HepG2 (cell line): ENCODE results near the gene MRM3. TPM values are rescaled to one million over a fixed set of nuclear protein-coding genes. Genes with fewer than 3 reads are reported as not detected.

Source experiments
- ATAC-seq: fragments of 200-7000 bp; cut with Tn5 transposase; 3 replicates; pipeline ENCODE4 v1.9.1; 2020; ENCODE audit warnings: mild to moderate bottlenecking, moderate library complexity
- BruUV-seq: library from RNA; stranded (reverse); fragments of 400-500 nt; replicated peaks from 2 replicates; lab custom pipeline; 2021; lab: Mats Ljungman, UMichigan
- CTCF ChIA-PET: fragments of 300-600 bp; formaldehyde crosslinking; extraction: SDS; loops from one replicate; lab custom pipeline; 2021; ENCODE audit warnings: low total read pairs, inconsistent platforms, low intra/inter-chr PET ratio; lab: Yijun Ruan, JAX
- POLR2A ChIA-PET: fragments of 350-600 bp; sonication (Branson Sonifier 250); formaldehyde crosslinking; loops from one replicate; lab custom pipeline; 2020; ENCODE audit warnings: antibody characterized with exemption, inconsistent platforms; lab: Yijun Ruan, JAX
- DNase-seq: peaks from one replicate; pipeline ENCODE4 v3.0.0-alpha.2; 2015; ENCODE audit warnings: low spot score
- FAIRE-seq: peaks from 3 replicates; lab custom pipeline; 2011; peaks lifted over from hg19 to GRCh38; lab: Jason Lieb, UNC
- H2AFZ ChIP-seq: one replicate; pipeline ENCODE4 v1.6.1; 2011; ENCODE audit warnings: low read length, inconsistent platforms
- H3K27ac ChIP-seq: fragments of 300-600 bp; 3 replicates; pipeline ENCODE4 v1.8.0; 2011; ENCODE audit warnings: mixed run types, mild to moderate bottlenecking, mixed read lengths, low read length, inconsistent platforms; ENCODE audit not compliant: insufficient read depth; ENCODE audit errors: extremely low read length
- H3K27me3 ChIP-seq, 2 experiments: fragments of 200-600 bp in 1 of 2; 2 replicates in 1 of 2; 3 replicates in 1 of 2; pipeline versions ENCODE4 v1.6.0 to v1.8.0; 2011; ENCODE audit warnings: low read length in 2 of 2, mild to moderate bottlenecking in 2 of 2, moderate library complexity in 2 of 2, inconsistent platforms in 1 of 2; ENCODE audit not compliant: insufficient read depth in 2 of 2, control insufficient read depth in 1 of 2
- H3K36me3 ChIP-seq, 2 experiments: fragments of 200-600 bp in 1 of 2; replicated peaks in 1 of 2; 2 replicates in 1 of 2; 3 replicates in 1 of 2; pipeline versions ENCODE4 v1.5.1 to v1.8.0; 2011; ENCODE audit warnings: low read length in 2 of 2, inconsistent platforms in 1 of 2; ENCODE audit not compliant: insufficient read depth in 2 of 2, control insufficient read depth in 1 of 2
- H3K4me1 ChIP-seq: 2 replicates; pipeline ENCODE4 v1.5.1; 2012; ENCODE audit warnings: low read length, inconsistent platforms; ENCODE audit not compliant: insufficient read depth
- H3K4me2 ChIP-seq: 2 replicates; pipeline ENCODE4 v1.6.0; 2011; ENCODE audit warnings: low read depth, low read length, inconsistent platforms
- H3K4me3 ChIP-seq, 3 experiments: fragments of 200-600 bp in 1 of 3; sonication (generic), shearing (Covaris generic) in 1 of 3; replicated peaks in 1 of 3; 2 replicates each; pipeline ENCODE4 v1.5.1; 2011 to 2016; ENCODE audit warnings: low read length in 3 of 3, inconsistent platforms in 2 of 3, low read depth in 2 of 3, mild to moderate bottlenecking in 2 of 3, control low read depth in 1 of 3, mixed read lengths in 1 of 3; ENCODE audit not compliant: insufficient read depth in 1 of 3
- H3K79me2 ChIP-seq: one replicate; pipeline ENCODE4 v1.6.1; 2011; ENCODE audit warnings: low read length, inconsistent platforms; ENCODE audit not compliant: insufficient read depth
- H3K9ac ChIP-seq: 2 replicates; pipeline ENCODE4 v1.6.0; 2011; ENCODE audit warnings: mild to moderate bottlenecking, low read depth, low read length, inconsistent platforms; ENCODE audit not compliant: insufficient read depth
- H3K9me3 ChIP-seq: 2 replicates; pipeline ENCODE4 v1.5.1; 2012; ENCODE audit warnings: mild to moderate bottlenecking, low read length
- H4K20me1 ChIP-seq: 2 replicates; pipeline ENCODE4 v1.6.0; 2011; ENCODE audit warnings: inconsistent platforms, mild to moderate bottlenecking, low read length, moderate library complexity; ENCODE audit not compliant: insufficient read depth
- MLLT10 ChIP-seq: sonication (generic); formaldehyde crosslinking; IDR thresholded peaks from 2 replicates; pipeline ENCODE4 v1.4.0; 2020; ENCODE audit warnings: missing genetic modification reagents
- NBN ChIP-seq: fragments of 450-650 bp; conservative IDR thresholded peaks from 2 replicates; pipeline ENCODE4 v1.6.1; 2017
- ZBTB43 ChIP-seq: sonication (generic); formaldehyde crosslinking; conservative IDR thresholded peaks from 2 replicates; pipeline ENCODE4 v1.4.0; 2020; ENCODE audit warnings: missing genetic modification reagents
- ZNF616 ChIP-seq: sonication (generic); formaldehyde crosslinking; IDR thresholded peaks from 2 replicates; pipeline ENCODE4 v1.5.0; 2020; ENCODE audit warnings: low read depth, mild to moderate bottlenecking, missing genetic modification reagents
- ZNF646 ChIP-seq: sonication (generic); formaldehyde crosslinking; IDR thresholded peaks from 2 replicates; pipeline ENCODE4 v1.9.0; 2021; ENCODE audit warnings: mild to moderate bottlenecking, missing genetic modification reagents
- ZNF687 ChIP-seq: sonication (generic); formaldehyde crosslinking; IDR thresholded peaks from 2 replicates; pipeline ENCODE4 v1.5.1; 2020; ENCODE audit warnings: mild to moderate bottlenecking, missing genetic modification reagents, moderate library complexity
- WGBS: methylation state at CpG from one replicate; pipeline ENCODE4 v1.1.6; 2017; ENCODE audit warnings: low lambda C conversion rate; 5-methylcytosine and 5-hydroxymethylcytosine counted together
- in situ Hi-C: cut with HindIII; loops from 2 replicates; pipeline ENCODE4 v1.10.0; 2017; ENCODE audit warnings: low pct_unique_long_range_greater_than_20kb; ENCODE audit not compliant: extremely low pct_ligation_motif_present
- intact Hi-C: fragments of 100-400 bp; cut with micrococcal nuclease; formaldehyde crosslinking; loops from one replicate; pipeline ENCODE4 v1.10.0; 2022; ENCODE audit not compliant: unreplicated experiment
- polyA plus RNA-seq, 8 experiments: library from polyadenylated mRNA; depleted of rRNA in 3 of 8; stranded (reverse) in 7 of 8; unstranded in 1 of 8; fragments of >200 nt; fragmentation: Illumina TruSeq in 4 of 8; extraction: Trizol in 4 of 8; gene quantifications; 2 replicates each; pipeline versions ENCODE4 v1.2.1 to v1.2.3, GENCODE V29; 2011 to 2016; ENCODE audit warnings: low read depth in 4 of 8, missing spikeins in 1 of 8, mixed read lengths in 1 of 8; ENCODE audit not compliant: insufficient read depth in 1 of 8
- total RNA-seq, 5 experiments: library from RNA; depleted of rRNA; stranded (reverse); fragments of >200 nt; fragmentation: Illumina TruSeq; extraction: Trizol; gene quantifications; 2 replicates each; pipeline ENCODE4 v1.2.3, GENCODE V29; 2016; ENCODE audit warnings: low read depth in 1 of 5
- TF ChIP-seq, protein P1 (sequence below): sonication (generic); formaldehyde crosslinking; conservative IDR thresholded peaks from 2 replicates; pipeline ENCODE4 v1.4.0; 2020; ENCODE audit warnings: missing genetic modification reagents

MRM3 gene
- total and polyA plus RNA-seq, 2 of the 13 experiments (the other 11 are each of a cell fraction or from before 2014, with no cell fraction given): 12.3 to 25.5 TPM

DNA sequence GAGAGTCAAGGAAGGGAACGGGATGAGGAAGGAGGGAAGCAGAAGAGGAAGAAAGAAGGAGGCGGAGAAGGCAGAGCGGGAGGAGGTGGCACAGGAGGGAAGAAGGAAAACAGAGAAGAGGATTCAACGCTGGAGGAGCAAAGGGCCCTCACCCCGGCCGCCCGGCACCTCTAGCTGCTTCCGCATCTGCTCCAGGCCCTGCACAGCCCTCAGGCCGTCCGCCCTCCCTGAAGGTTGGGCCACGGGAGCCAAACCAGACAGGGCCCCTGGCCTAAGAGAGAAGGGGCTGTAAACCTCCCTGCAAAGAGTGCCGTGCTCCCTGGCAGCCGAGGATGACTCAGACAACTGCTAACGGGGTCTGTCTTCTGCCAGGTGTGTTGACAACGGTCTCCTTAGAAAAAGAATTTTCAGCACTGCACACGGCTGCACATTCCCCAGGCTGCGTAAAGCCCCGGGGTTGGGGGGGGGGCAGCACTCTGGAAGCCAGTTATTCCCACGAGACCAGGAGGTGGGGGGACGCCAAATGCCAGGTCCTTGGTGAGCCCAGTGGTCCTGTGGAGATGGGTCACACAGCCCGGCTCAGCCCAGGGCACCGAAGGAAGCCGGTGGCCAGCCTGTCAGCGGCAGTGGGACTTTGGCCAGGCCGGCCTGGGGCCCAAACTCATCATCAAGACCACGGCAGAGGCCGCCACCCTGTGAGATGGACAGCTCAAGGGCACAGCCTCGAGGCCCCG is 29.1 kb downstream of the MRM3 start (continued):
- peak; percentile 41; the same call in 1 of the 2 replicates for TF ChIP-seq ZNF687 (CRISPR knock-in tag)

DNA sequence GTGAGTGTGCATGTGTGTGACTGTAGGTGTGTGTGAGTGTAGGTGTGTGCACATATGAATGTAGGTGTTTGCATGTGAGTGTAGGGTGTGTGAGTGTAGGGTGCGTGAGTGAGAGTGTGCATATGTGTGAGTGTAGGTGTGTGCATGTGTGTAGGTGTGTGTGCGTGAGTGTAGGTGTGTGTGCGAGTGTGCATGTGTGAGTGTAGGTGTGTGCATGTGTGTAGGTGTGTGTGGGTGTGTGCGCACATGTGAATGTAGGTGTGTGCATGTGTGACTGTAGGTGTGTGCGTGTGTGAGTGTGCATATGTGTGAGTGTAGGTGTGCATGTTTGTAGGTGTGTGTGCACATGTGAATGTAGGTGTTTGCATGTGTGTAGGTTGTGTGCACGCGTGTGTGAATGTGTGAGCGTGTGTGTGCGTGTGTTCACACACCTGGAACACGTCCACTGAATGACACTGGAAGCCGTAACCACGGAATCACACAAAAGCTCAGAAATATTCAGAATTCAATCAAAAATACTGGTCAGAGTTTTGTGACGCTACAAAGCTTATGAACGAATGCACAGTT is 30.6 kb downstream of the MRM3 start:
- POLR2A ChIA-PET: no interaction called here
- no peak for DNase-seq
- Histone ChIP-seq H3K4me1 (peaks cover 11% of the 10 kb centered on the region), H4K20me1 (no peaks in the 10 kb centered on the region), H3K9me3 (no peaks in the 10 kb centered on the region), H3K36me3 (peaks cover 14 to 17% of the 10 kb centered on the region in 2 experiments; a peak in 4 of 5 replicates), H3K4me2 (no peak overlapping the region), H2AFZ (no peak overlapping the region), H3K79me2 (no peaks in the 10 kb centered on the region), H3K9ac (no peak overlapping the region), H3K27me3 (no peaks in the 10 kb centered on the region), H3K4me3 (no peak overlapping the region), H3K27ac (no peak overlapping the region)
- FAIRE-seq: no peak
- no TSS peak for BruUV-seq
- WGBS: 96% methylated on average over 14 of the region's 14 CpGs
- intact Hi-C loops (no loop called here), in situ Hi-C loops (no loop called here)
- no peak for ATAC-seq
- CTCF ChIA-PET: no interaction called here
- TF ChIP-seq, protein P1, sequence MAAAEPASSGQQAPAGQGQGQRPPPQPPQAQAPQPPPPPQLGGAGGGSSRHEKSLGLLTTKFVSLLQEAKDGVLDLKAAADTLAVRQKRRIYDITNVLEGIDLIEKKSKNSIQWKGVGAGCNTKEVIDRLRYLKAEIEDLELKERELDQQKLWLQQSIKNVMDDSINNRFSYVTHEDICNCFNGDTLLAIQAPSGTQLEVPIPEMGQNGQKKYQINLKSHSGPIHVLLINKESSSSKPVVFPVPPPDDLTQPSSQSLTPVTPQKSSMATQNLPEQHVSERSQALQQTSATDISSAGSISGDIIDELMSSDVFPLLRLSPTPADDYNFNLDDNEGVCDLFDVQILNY: no peak
- 0 out of 2 replicates have a peak, but pooled peaks have one; percentile 34 for TF ChIP-seq ZNF646 (CRISPR knock-in tag)
- TF ChIP-seq ZBTB43: peak; percentile 56; the same call in 1 of the 2 replicates
- no peak for TF ChIP-seq MLLT10 (CRISPR knock-in tag)
- TF ChIP-seq NBN: 0 out of 2 replicates have a peak, but pooled peaks have one; percentile 81
- TF ChIP-seq ZNF616 (CRISPR knock-in tag): no peak
